Measurements from ENCODE around the gene DCAF11. TPM values are rescaled to one million over a fixed set of nuclear protein-coding genes. Genes with fewer than 3 reads are reported as not detected.

DCAF11 gene
- total and polyA plus RNA-seq, 2 of the 13 experiments (the other 11 are each of a cell fraction or from before 2014, with no cell fraction given) = 150 to 257 TPM

DNA sequence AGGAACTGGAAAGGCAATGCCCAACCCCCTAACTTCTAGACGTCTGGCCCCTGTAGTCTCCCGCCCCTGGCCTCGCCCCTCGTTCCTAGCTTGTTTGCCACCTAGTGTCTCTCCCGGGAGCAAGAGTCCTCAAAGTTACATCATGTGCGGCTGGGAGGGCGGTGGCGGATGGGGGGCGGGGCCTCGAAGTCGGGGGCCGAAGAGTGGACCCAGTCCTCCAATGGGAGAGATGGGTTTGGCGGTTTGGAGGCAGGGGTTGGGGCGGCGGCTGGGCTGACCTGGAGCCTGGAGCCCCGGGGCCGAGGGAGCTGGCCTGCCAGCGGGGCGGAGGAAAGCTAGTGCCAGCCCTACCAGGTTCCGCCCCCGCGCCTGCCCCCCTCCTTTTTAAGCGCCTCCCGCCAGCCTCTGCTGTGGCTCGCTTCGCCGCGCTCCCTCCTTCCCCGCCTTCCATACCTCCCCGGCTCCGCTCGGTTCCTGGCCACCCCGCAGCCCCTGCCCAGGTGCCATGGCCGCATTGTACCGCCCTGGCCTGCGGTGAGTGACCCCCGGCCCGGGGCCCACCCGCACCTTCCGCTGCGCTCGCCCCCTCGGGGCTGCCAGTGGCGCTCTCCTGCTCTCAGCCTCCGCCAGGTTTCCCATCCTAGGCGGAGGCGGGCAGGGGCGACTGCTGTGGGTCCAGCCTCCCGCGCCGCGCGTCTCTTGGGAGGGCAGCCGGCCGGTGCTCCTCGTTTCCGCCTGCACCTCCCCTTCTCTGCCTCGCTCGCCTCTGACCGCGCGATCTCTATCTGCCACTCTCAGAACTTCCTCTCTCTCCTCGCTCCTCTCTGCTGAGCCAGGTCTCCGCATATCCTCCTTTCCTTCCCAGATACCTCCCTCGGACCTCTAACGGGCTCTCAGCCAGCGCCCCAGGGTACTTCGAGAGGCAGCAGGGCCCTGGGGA is 20.4 kb upstream of the DCAF11 start, which contains the start of gene PCK2 (continued):
- TF ChIP-seq NFATC3 (CRISPR knock-in tag; IDR thresholded peaks at IDR 0.05) (peak; percentile 30; the same call in 1 of the 2 replicates), ZNF367 (CRISPR knock-in tag; IDR thresholded peaks at IDR 0.05; ENCODE audit: borderline replicate concordance) (peak; percentile 93), MATR3 (CRISPR knock-in tag; IDR thresholded peaks at IDR 0.05) (peak; percentile 98), GPN1 (CRISPR knock-in tag; IDR thresholded peaks at IDR 0.05; ENCODE audit: borderline replicate concordance) (peak; percentile 98), RCOR2 (CRISPR knock-in tag; IDR thresholded peaks at IDR 0.05) (peak; percentile 24; the same call in 1 of the 2 replicates), ZNF674 (CRISPR knock-in tag; IDR thresholded peaks at IDR 0.05; ENCODE audit: low read depth) (peak; percentile 33; the same call in 1 of the 2 replicates), ZNF577 (CRISPR knock-in tag; IDR thresholded peaks at IDR 0.05; ENCODE audit: borderline replicate concordance, low read depth) (peak; percentile 91; the same call in 1 of the 2 replicates), CCAR2 (optimal IDR thresholded peaks at IDR 0.05; ENCODE audit: low read depth, low read length) (peak; percentile 17), ZNF263 (CRISPR knock-in tag; IDR thresholded peaks at IDR 0.05) (0 out of 2 replicates have a peak, but pooled peaks have one; percentile 66), ZC3H13 (CRISPR knock-in tag; IDR thresholded peaks at IDR 0.05) (no peak), MAFK (conservative IDR thresholded peaks at IDR 0.05 in 1 of 2, IDR thresholded peaks at IDR 0.05 in 1 of 2; ENCODE audit: low read length in 2 of 2) (no peak), HDAC6 (IDR thresholded peaks at IDR 0.05; ENCODE audit: low read depth, low read length) (0 out of 2 replicates have a peak, but pooled peaks have one; percentile 23), HMG20A (CRISPR knock-in tag; IDR thresholded peaks at IDR 0.05; ENCODE audit: borderline replicate concordance) (peak; percentile 47; the same call in 1 of the 2 replicates), NR3C1 (CRISPR knock-in tag; IDR thresholded peaks at IDR 0.05) (peak; percentile 92), POLR2AphosphoS2 (IDR thresholded peaks at IDR 0.05; ENCODE audit: low read depth, low read length) (no peak), ZKSCAN1 (IDR thresholded peaks at IDR 0.05; ENCODE audit: low read length) (no peak), MBD4 (IDR thresholded peaks at IDR 0.05; ENCODE audit: borderline replicate concordance, low read length) (no peak)
- TF ChIP-seq, protein P1, sequence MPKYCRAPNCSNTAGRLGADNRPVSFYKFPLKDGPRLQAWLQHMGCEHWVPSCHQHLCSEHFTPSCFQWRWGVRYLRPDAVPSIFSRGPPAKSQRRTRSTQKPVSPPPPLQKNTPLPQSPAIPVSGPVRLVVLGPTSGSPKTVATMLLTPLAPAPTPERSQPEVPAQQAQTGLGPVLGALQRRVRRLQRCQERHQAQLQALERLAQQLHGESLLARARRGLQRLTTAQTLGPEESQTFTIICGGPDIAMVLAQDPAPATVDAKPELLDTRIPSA (CRISPR knock-in tag; IDR thresholded peaks at IDR 0.05; ENCODE audit: borderline replicate concordance) = no peak
- TF ChIP-seq, protein P2, sequence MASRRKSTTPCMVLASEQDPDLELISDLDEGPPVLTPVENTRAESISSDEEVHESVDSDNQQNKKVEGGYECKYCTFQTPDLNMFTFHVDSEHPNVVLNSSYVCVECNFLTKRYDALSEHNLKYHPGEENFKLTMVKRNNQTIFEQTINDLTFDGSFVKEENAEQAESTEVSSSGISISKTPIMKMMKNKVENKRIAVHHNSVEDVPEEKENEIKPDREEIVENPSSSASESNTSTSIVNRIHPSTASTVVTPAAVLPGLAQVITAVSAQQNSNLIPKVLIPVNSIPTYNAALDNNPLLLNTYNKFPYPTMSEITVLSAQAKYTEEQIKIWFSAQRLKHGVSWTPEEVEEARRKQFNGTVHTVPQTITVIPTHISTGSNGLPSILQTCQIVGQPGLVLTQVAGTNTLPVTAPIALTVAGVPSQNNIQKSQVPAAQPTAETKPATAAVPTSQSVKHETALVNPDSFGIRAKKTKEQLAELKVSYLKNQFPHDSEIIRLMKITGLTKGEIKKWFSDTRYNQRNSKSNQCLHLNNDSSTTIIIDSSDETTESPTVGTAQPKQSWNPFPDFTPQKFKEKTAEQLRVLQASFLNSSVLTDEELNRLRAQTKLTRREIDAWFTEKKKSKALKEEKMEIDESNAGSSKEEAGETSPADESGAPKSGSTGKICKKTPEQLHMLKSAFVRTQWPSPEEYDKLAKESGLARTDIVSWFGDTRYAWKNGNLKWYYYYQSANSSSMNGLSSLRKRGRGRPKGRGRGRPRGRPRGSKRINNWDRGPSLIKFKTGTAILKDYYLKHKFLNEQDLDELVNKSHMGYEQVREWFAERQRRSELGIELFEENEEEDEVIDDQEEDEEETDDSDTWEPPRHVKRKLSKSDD (CRISPR knock-in tag; IDR thresholded peaks at IDR 0.05; ENCODE audit: low read depth) = no peak
- TF ChIP-seq, protein P3, sequence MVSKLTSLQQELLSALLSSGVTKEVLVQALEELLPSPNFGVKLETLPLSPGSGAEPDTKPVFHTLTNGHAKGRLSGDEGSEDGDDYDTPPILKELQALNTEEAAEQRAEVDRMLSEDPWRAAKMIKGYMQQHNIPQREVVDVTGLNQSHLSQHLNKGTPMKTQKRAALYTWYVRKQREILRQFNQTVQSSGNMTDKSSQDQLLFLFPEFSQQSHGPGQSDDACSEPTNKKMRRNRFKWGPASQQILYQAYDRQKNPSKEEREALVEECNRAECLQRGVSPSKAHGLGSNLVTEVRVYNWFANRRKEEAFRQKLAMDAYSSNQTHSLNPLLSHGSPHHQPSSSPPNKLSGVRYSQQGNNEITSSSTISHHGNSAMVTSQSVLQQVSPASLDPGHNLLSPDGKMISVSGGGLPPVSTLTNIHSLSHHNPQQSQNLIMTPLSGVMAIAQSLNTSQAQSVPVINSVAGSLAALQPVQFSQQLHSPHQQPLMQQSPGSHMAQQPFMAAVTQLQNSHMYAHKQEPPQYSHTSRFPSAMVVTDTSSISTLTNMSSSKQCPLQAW (CRISPR knock-in tag; IDR thresholded peaks at IDR 0.05) = no peak
- TF ChIP-seq, protein P4, sequence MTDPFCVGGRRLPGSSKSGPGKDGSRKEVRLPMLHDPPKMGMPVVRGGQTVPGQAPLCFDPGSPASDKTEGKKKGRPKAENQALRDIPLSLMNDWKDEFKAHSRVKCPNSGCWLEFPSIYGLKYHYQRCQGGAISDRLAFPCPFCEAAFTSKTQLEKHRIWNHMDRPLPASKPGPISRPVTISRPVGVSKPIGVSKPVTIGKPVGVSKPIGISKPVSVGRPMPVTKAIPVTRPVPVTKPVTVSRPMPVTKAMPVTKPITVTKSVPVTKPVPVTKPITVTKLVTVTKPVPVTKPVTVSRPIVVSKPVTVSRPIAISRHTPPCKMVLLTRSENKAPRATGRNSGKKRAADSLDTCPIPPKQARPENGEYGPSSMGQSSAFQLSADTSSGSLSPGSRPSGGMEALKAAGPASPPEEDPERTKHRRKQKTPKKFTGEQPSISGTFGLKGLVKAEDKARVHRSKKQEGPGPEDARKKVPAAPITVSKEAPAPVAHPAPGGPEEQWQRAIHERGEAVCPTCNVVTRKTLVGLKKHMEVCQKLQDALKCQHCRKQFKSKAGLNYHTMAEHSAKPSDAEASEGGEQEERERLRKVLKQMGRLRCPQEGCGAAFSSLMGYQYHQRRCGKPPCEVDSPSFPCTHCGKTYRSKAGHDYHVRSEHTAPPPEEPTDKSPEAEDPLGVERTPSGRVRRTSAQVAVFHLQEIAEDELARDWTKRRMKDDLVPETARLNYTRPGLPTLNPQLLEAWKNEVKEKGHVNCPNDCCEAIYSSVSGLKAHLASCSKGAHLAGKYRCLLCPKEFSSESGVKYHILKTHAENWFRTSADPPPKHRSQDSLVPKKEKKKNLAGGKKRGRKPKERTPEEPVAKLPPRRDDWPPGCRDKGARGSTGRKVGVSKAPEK (CRISPR knock-in tag; IDR thresholded peaks at IDR 0.05; ENCODE audit: borderline replicate concordance) = peak; percentile 100
